Vagina (tissue), 2 donors: ENCODE measurements around the gene NFIA. TPM values are rescaled to one million over a fixed set of nuclear protein-coding genes. Genes with fewer than 3 reads are reported as not detected.

Experiments
- DNase-seq, 2 donors: peaks; one replicate each; pipeline ENCODE4 v3.0.0-alpha.2; 2017; ENCODE audit errors: extremely low spot score in 2 of 2
- H3K27ac ChIP-seq: fragments of 200-600 bp; sonication (generic); one replicate; pipeline ENCODE4 v1.5.1; 2019
- H3K27me3 ChIP-seq: fragments of 200-600 bp; sonication (generic); one replicate; pipeline ENCODE4 v1.5.1; 2019
- H3K36me3 ChIP-seq, 2 donors: fragments of 200-600 bp; sonication (generic); one replicate each; pipeline ENCODE4 v1.5.1; 2017 to 2019
- H3K4me1 ChIP-seq: fragments of 200-600 bp; sonication (generic); one replicate; pipeline ENCODE4 v1.5.1; 2019
- H3K4me3 ChIP-seq, 2 donors: fragments of 200-600 bp; sonication (generic); 1 replicate in 1 of 2; 2 replicates in 1 of 2; pipeline ENCODE4 v1.5.1; 2016 to 2019
- H3K9me3 ChIP-seq: fragments of 200-600 bp; sonication (generic); one replicate; pipeline ENCODE4 v1.5.1; 2019
- POLR2A ChIP-seq, 2 donors: fragments of 450-650 bp; IDR thresholded peaks; one replicate each; pipeline ENCODE4 v1.6.1; 2017; ENCODE audit warnings: antibody characterized with exemption in 2 of 2, mild to moderate bottlenecking in 2 of 2, moderate library complexity in 2 of 2
- POLR2AphosphoS5 ChIP-seq, 2 donors: sonication (generic); formaldehyde crosslinking; IDR thresholded peaks; one replicate each; pipeline ENCODE4 v1.9.0; 2017; ENCODE audit warnings: antibody characterized with exemption in 2 of 2, mild to moderate bottlenecking in 2 of 2, low read depth in 1 of 2; ENCODE audit not compliant: insufficient read depth in 1 of 2
- intact Hi-C: fragments of 100-400 bp; cut with DNase I; formaldehyde crosslinking; loops from one replicate; pipeline ENCODE4 v1.15.1; 2023
- total RNA-seq: library from RNA; depleted of rRNA; stranded (reverse); fragments of >200 nt; gene quantifications from one replicate; pipeline ENCODE4 v1.2.3, GENCODE V29; 2016
- TF ChIP-seq, protein P1 (sequence below), 3 experiments: fragments of 450-650 bp in 2 of 3; fragments of 200-600 bp in 1 of 3; sonication (generic) in 1 of 3; IDR thresholded peaks; one replicate each; pipeline ENCODE4 v1.5.1; 2017 to 2019; ENCODE audit warnings: antibody characterized with exemption in 3 of 3, mild to moderate bottlenecking in 2 of 3, moderate library complexity in 2 of 3

The NFIA gene
- total RNA-seq, 1 donor from 2014 or later: 59.2 TPM

DNA sequence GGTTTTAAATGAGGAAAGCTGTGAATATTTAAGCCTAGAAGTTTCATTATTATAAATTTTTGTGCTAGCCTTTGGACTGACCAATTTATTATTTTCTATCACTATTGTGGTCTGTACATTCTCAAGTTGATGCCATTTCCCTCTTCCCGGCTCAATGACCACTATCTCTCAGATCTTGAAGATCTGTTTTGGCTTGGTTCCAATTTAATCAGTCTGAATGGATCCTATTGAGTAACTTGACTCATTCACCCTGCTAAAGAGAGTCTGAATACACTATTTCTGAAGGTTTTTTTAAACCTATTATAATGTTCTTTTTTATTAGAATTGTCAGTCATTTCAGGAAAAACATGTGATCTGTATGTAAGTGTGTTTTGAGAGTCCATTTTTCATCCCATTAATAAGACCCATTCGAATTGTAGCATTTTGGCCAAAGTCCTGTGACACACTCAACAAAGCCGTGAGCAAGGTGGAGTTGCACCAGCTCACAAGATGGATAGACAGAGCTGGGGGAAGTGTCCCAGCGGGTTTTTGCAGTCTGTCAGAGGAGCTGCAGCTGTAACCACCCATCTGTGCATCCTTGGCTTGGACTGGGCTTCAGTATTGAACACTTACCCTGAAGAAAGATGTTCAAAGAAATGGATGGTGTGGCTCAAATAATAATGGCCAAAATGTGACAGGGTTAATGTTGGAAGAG is 145.6 kb downstream of the NFIA start:
- Histone ChIP-seq H3K27me3 (no peaks in the 10 kb centered on the region), H3K27ac (peak overlapping the region; percentile 43), H3K4me1 (peaks cover 39% of the 10 kb centered on the region), H3K36me3 (no peaks in the 10 kb centered on the region), H3K4me3 (no peak overlapping the region), H3K9me3 (no peaks in the 10 kb centered on the region)
- no peak for DNase-seq
- intact Hi-C loops: no loop called here
- TF ChIP-seq POLR2A (IDR thresholded peaks at IDR 0.05): no peak
- TF ChIP-seq POLR2AphosphoS5 (IDR thresholded peaks at IDR 0.05; ENCODE audit: insufficient read depth in 1 of 2, low read depth in 1 of 2): no peak
- TF ChIP-seq, protein P1, sequence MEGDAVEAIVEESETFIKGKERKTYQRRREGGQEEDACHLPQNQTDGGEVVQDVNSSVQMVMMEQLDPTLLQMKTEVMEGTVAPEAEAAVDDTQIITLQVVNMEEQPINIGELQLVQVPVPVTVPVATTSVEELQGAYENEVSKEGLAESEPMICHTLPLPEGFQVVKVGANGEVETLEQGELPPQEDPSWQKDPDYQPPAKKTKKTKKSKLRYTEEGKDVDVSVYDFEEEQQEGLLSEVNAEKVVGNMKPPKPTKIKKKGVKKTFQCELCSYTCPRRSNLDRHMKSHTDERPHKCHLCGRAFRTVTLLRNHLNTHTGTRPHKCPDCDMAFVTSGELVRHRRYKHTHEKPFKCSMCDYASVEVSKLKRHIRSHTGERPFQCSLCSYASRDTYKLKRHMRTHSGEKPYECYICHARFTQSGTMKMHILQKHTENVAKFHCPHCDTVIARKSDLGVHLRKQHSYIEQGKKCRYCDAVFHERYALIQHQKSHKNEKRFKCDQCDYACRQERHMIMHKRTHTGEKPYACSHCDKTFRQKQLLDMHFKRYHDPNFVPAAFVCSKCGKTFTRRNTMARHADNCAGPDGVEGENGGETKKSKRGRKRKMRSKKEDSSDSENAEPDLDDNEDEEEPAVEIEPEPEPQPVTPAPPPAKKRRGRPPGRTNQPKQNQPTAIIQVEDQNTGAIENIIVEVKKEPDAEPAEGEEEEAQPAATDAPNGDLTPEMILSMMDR (IDR thresholded peaks at IDR 0.05): no peak

GRCh38 chr1:61230523-61230922 is 148.2 kb downstream of the NFIA start:
- H3K36me3 ChIP-seq: no peaks in the 10 kb centered on the region
- H3K27me3 ChIP-seq: no peaks in the 10 kb centered on the region
- H3K9me3 ChIP-seq: no peaks in the 10 kb centered on the region
- no peak overlapping the region for H3K4me3 ChIP-seq
- H3K27ac ChIP-seq: no peak overlapping the region
- peaks cover 24% of the 10 kb centered on the region for H3K4me1 ChIP-seq
- TF ChIP-seq POLR2AphosphoS5 (IDR thresholded peaks at IDR 0.05; ENCODE audit: insufficient read depth in 1 of 2, low read depth in 1 of 2) (no peak), POLR2A (IDR thresholded peaks at IDR 0.05) (no peak)
- TF ChIP-seq, protein P1 (IDR thresholded peaks at IDR 0.05): no peak
- no peak for DNase-seq
- intact Hi-C loops: no loop called here

DNA sequence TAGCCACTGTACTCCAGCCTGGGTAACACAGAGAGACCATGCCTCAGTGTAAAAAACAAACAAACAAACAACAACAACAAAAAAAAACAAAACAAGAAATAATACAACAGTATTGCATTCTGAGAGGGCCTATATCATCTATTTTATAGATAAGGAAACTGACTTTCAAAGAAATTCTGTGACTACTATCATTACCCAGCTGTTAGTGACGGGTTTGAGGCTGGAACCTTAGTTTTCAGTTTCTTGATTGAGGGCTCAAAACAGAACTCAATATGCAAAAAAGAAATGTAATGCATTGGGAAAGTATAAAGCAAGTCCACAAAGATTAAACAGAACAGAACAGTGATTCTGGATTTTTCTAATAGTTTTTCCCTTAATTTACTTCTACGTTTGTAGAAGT is 149.4 kb downstream of the NFIA start:
- Histone ChIP-seq H3K36me3 (no peaks in the 10 kb centered on the region), H3K9me3 (no peaks in the 10 kb centered on the region), H3K4me3 (no peak overlapping the region), H3K4me1 (peaks cover 16% of the 10 kb centered on the region), H3K27ac (no peak overlapping the region), H3K27me3 (no peaks in the 10 kb centered on the region)
- no peak for DNase-seq
- intact Hi-C loops: no loop called here
- TF ChIP-seq POLR2AphosphoS5 (IDR thresholded peaks at IDR 0.05; ENCODE audit: insufficient read depth in 1 of 2, low read depth in 1 of 2) (no peak), POLR2A (IDR thresholded peaks at IDR 0.05) (no peak)
- TF ChIP-seq, protein P1 (IDR thresholded peaks at IDR 0.05): no peak

GRCh38 chr1:61233121-61233660 is 150.8 kb downstream of the NFIA start:
- intact Hi-C loops: no loop called here
- DNase-seq: no peak
- Histone ChIP-seq H3K9me3 (no peaks in the 10 kb centered on the region), H3K36me3 (no peaks in the 10 kb centered on the region), H3K4me3 (no peak overlapping the region), H3K4me1 (peaks cover 3% of the 10 kb centered on the region), H3K27ac (no peak overlapping the region), H3K27me3 (no peaks in the 10 kb centered on the region)
- TF ChIP-seq POLR2AphosphoS5 (IDR thresholded peaks at IDR 0.05; ENCODE audit: insufficient read depth in 1 of 2, low read depth in 1 of 2) (no peak), POLR2A (IDR thresholded peaks at IDR 0.05) (no peak)
- TF ChIP-seq, protein P1 (IDR thresholded peaks at IDR 0.05): no peak

DNA sequence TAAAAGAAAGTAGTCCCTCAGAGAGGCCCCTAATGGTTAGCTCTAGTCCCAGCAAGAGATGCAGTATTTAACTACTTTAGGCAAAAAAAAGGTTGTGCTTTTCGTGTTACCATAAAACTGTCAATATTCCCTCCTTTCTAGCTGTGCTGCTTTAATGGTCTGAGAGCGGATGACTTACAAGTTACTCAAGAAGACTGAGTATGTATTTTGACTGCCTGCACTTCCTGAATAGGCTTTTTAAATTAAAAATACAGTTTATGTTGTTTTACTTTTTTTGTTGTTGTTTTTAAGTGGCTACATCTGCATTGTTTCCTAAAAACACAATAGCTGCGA is 152.2 kb downstream of the NFIA start:
- no peaks in the 10 kb centered on the region for H3K27me3 ChIP-seq
- H3K4me1 ChIP-seq: no peaks in the 10 kb centered on the region
- H3K4me3 ChIP-seq: no peak overlapping the region
- intact Hi-C loops: no loop called here
- TF ChIP-seq, protein P1 (IDR thresholded peaks at IDR 0.05): no peak
- TF ChIP-seq POLR2A (IDR thresholded peaks at IDR 0.05) (no peak), POLR2AphosphoS5 (IDR thresholded peaks at IDR 0.05; ENCODE audit: insufficient read depth in 1 of 2, low read depth in 1 of 2) (no peak)
- H3K27ac ChIP-seq: no peak overlapping the region
- H3K9me3 ChIP-seq: no peaks in the 10 kb centered on the region
- no peaks in the 10 kb centered on the region for H3K36me3 ChIP-seq
- DNase-seq: no peak
